Vagina (tissue), 2 donors: ENCODE measurements around the gene SLC12A2.

Experiments
- POLR2A ChIP-seq, 2 donors: fragments of 450-650 bp; IDR thresholded peaks; one replicate each; pipeline ENCODE4 v1.6.1; 2017; ENCODE audit warnings: antibody characterized with exemption in 2 of 2, mild to moderate bottlenecking in 2 of 2, moderate library complexity in 2 of 2
- POLR2AphosphoS5 ChIP-seq, 2 donors: sonication (generic); formaldehyde crosslinking; IDR thresholded peaks; one replicate each; pipeline ENCODE4 v1.9.0; 2017; ENCODE audit warnings: antibody characterized with exemption in 2 of 2, mild to moderate bottlenecking in 2 of 2, low read depth in 1 of 2; ENCODE audit not compliant: insufficient read depth in 1 of 2
- TF ChIP-seq, protein P1 (sequence below), 3 experiments: fragments of 450-650 bp in 2 of 3; fragments of 200-600 bp in 1 of 3; sonication (generic) in 1 of 3; IDR thresholded peaks; one replicate each; pipeline ENCODE4 v1.5.1; 2017 to 2019; ENCODE audit warnings: antibody characterized with exemption in 3 of 3, mild to moderate bottlenecking in 2 of 3, moderate library complexity in 2 of 3

DNA sequence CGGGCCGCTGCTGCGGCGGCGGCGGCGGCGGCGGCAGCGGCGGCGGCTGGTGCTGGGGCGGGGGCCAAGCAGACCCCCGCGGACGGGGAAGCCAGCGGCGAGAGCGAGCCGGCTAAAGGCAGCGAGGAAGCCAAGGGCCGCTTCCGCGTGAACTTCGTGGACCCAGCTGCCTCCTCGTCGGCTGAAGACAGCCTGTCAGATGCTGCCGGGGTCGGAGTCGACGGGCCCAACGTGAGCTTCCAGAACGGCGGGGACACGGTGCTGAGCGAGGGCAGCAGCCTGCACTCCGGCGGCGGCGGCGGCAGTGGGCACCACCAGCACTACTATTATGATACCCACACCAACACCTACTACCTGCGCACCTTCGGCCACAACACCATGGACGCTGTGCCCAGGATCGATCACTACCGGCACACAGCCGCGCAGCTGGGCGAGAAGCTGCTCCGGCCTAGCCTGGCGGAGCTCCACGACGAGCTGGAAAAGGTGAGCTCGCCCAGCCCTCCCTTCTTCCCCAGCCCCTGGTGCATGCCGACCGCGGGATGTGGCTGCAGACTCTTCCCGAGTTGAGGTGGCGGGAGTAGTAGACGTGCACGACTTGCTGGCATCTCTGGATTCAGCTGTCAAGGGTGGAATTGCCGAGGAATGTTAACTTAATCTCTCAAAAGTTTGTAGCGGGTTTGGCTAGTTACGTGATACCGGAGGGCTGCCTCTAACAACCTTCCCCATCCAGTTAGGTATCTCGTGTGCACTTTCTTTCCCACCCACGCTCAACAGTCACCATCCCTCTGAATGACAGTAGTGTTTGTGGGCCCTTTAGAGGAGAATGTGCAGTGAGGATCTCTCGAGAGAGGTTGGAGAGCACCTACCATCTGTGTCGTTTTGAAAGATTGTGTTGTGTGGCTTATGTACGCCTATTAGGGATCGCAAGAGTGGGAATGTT lies 932 bp downstream of the SLC12A2 start:
- TF ChIP-seq POLR2A (IDR thresholded peaks at IDR 0.05) (no peak), POLR2AphosphoS5 (IDR thresholded peaks at IDR 0.05; ENCODE audit: insufficient read depth in 1 of 2, low read depth in 1 of 2) (no peak)
- TF ChIP-seq, protein P1, sequence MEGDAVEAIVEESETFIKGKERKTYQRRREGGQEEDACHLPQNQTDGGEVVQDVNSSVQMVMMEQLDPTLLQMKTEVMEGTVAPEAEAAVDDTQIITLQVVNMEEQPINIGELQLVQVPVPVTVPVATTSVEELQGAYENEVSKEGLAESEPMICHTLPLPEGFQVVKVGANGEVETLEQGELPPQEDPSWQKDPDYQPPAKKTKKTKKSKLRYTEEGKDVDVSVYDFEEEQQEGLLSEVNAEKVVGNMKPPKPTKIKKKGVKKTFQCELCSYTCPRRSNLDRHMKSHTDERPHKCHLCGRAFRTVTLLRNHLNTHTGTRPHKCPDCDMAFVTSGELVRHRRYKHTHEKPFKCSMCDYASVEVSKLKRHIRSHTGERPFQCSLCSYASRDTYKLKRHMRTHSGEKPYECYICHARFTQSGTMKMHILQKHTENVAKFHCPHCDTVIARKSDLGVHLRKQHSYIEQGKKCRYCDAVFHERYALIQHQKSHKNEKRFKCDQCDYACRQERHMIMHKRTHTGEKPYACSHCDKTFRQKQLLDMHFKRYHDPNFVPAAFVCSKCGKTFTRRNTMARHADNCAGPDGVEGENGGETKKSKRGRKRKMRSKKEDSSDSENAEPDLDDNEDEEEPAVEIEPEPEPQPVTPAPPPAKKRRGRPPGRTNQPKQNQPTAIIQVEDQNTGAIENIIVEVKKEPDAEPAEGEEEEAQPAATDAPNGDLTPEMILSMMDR (IDR thresholded peaks at IDR 0.05), result no peak
